PC-3 (cell line): ENCODE data around the gene MLLT11. TPM values are rescaled to one million over a fixed set of nuclear protein-coding genes. Genes with fewer than 3 reads are reported as not detected.

Experiments used
- ATAC-seq: fragments of 200-7000 bp; cut with Tn5 transposase; 2 replicates; pipeline ENCODE4 v1.9.1; 2020; ENCODE audit warnings: mild to moderate bottlenecking, moderate library complexity
- BruUV-seq: library from RNA; stranded (reverse); fragments of 400-500 nt; replicated peaks from 2 replicates; lab custom pipeline; 2021; lab: Mats Ljungman, UMichigan
- CTCF ChIA-PET: fragments of 300-600 bp; sonication (Branson Sonifier 250); formaldehyde crosslinking; loops from one replicate; lab custom pipeline; 2022; ENCODE audit warnings: antibody characterized with exemption; lab: Charles Lee
- POLR2A ChIA-PET: fragments of 300-600 bp; sonication (Branson Sonifier 250); formaldehyde crosslinking; loops from one replicate; lab custom pipeline; 2022; ENCODE audit warnings: antibody characterized with exemption; ENCODE audit not compliant: unreplicated experiment; lab: Charles Lee
- DNase-seq: peaks from one replicate; pipeline ENCODE4 v3.0.0-alpha.2; 2015
- H2AFZ ChIP-seq: fragments of 300-600 bp; sonication (generic); 2 replicates; pipeline ENCODE4 v1.6.0; 2016; ENCODE audit warnings: antibody characterized with exemption, low read length
- H3F3A ChIP-seq: fragments of 300-600 bp; sonication (generic); one replicate; pipeline ENCODE4 v1.6.0; 2017; ENCODE audit warnings: antibody characterized with exemption, low read length, control low read depth, mild to moderate bottlenecking; ENCODE audit not compliant: unreplicated experiment
- H3K27ac ChIP-seq: fragments of 300-600 bp; sonication (generic); 2 replicates; pipeline ENCODE4 v1.5.1; 2016; ENCODE audit warnings: mild to moderate bottlenecking, low read length
- H3K27me3 ChIP-seq: fragments of 300-600 bp; sonication (generic); 2 replicates; pipeline ENCODE4 v1.6.1; 2016; ENCODE audit warnings: low read length, mixed read lengths
- H3K36me3 ChIP-seq: fragments of 300-600 bp; sonication (generic); 2 replicates; pipeline ENCODE4 v1.6.1; 2016; ENCODE audit warnings: low read depth, mixed run types, low read length, mixed read lengths
- H3K4me1 ChIP-seq: fragments of 300-600 bp; sonication (generic); 2 replicates; pipeline ENCODE4 v1.5.1; 2016; ENCODE audit warnings: low read length; ENCODE audit not compliant: insufficient read depth
- H3K4me2 ChIP-seq: fragments of 300-600 bp; sonication (generic); 2 replicates; pipeline ENCODE4 v1.6.0; 2016; ENCODE audit warnings: low read length
- H3K4me3 ChIP-seq: fragments of 300-600 bp; sonication (generic); 2 replicates; pipeline ENCODE4 v1.5.1; 2016; ENCODE audit warnings: mild to moderate bottlenecking, low read length, mixed read lengths
- H3K79me2 ChIP-seq: fragments of 300-600 bp; sonication (generic); 2 replicates; pipeline ENCODE4 v1.6.1; 2017; ENCODE audit warnings: low read length, mixed read lengths
- H3K9ac ChIP-seq: fragments of 300-600 bp; sonication (generic); 2 replicates; pipeline ENCODE4 v1.6.0; 2016; ENCODE audit warnings: mild to moderate bottlenecking, low read length
- H3K9me2 ChIP-seq: fragments of 300-600 bp; sonication (generic); replicated peaks from 2 replicates; pipeline ENCODE4 v1.6.1; 2016; ENCODE audit warnings: mixed run types, low read length, mixed read lengths
- H3K9me3 ChIP-seq: fragments of 300-600 bp; sonication (generic); 2 replicates; pipeline ENCODE4 v1.6.1; 2016; ENCODE audit warnings: low read length, mixed read lengths
- H4K20me1 ChIP-seq: fragments of 300-600 bp; sonication (generic); 2 replicates; pipeline ENCODE4 v1.6.1; 2016; ENCODE audit warnings: low read length, mixed read lengths
- CTCF ChIP-seq: fragments of 300-600 bp; sonication (generic); conservative IDR thresholded peaks from 2 replicates; pipeline ENCODE4 v1.5.1; 2017; ENCODE audit warnings: antibody characterized with exemption, low read depth, mild to moderate bottlenecking, low read length
- EZH2 ChIP-seq: fragments of 300-600 bp; sonication (generic); IDR thresholded peaks from one replicate; pipeline ENCODE4 v1.6.1; 2017; ENCODE audit warnings: antibody characterized with exemption, mild to moderate bottlenecking, low read length; ENCODE audit not compliant: unreplicated experiment
- EZH2phosphoT487 ChIP-seq: fragments of 300-600 bp; sonication (generic); IDR thresholded peaks from 2 replicates; pipeline ENCODE4 v1.6.1; 2018; ENCODE audit warnings: mild to moderate bottlenecking, antibody characterized with exemption, low read length, borderline replicate concordance
- intact Hi-C: fragments of 100-400 bp; cut with micrococcal nuclease; formaldehyde crosslinking; loops from 2 replicates; pipeline ENCODE4 v1.9.0; 2023
- total RNA-seq: library from RNA; depleted of rRNA; stranded (reverse); fragments of >200 nt; gene quantifications from 2 replicates; pipeline ENCODE4 v1.2.3, GENCODE V29; 2014

MLLT11 gene
- total RNA-seq, 1 experiment from 2014 or later: 14.1 TPM

GRCh38 chr1:151024540-151025146, 35.6 kb upstream of the MLLT11 start:
- no peaks in the 10 kb centered on the region for H3K9me3 ChIP-seq
- ATAC-seq (peak; percentile 91), DNase-seq (peak; percentile 75)
- H3K9me2 ChIP-seq: no peaks in the 10 kb centered on the region
- no peak overlapping the region for H3K9ac ChIP-seq
- no peak overlapping the region for H3K4me2 ChIP-seq
- intact Hi-C loops: loop anchor here (10.0 kb wide), 1 partner anchor 130 kb away; the partner anchor contains the start of gene TNFAIP8L2
- no peaks in the 10 kb centered on the region for H3K4me1 ChIP-seq
- H3K27ac ChIP-seq: no peak overlapping the region
- H3K36me3 ChIP-seq: peaks cover 14% of the 10 kb centered on the region
- ChIA-PET POLR2A (interaction anchor here (0.6 to 0.9 kb wide), 2 partner anchors 24 to 34 kb away, joined by 3 read pairs; no protein-coding TSS in a partner anchor), CTCF (interaction anchor here (0.6 to 2.2 kb wide), 4 partner anchors 24 to 251 kb away, joined by 3 to 8 read pairs (median 4); no protein-coding TSS in a partner anchor)
- no peak overlapping the region for H3K4me3 ChIP-seq
- no peak overlapping the region for H2AFZ ChIP-seq
- no peaks in the 10 kb centered on the region for H4K20me1 ChIP-seq
- TF ChIP-seq CTCF: peak; percentile 95
- TF ChIP-seq EZH2: no peak
- no peak for TF ChIP-seq EZH2phosphoT487
- no peaks in the 10 kb centered on the region for H3F3A ChIP-seq
- H3K79me2 ChIP-seq: no peaks in the 10 kb centered on the region
- H3K27me3 ChIP-seq: no peaks in the 10 kb centered on the region
- BruUV-seq: no TSS peak

GRCh38 chr1:151026460-151026859, 33.7 kb upstream of the MLLT11 start:
- ChIA-PET POLR2A (no interaction called here), CTCF (interaction anchor here (0.6 kb wide), 1 partner anchor 73 kb away, joined by 3 read pairs; no protein-coding TSS in a partner anchor)
- DNase-seq: no peak
- no peaks in the 10 kb centered on the region for H3K79me2 ChIP-seq
- no peak overlapping the region for H3K9ac ChIP-seq
- TF ChIP-seq CTCF: no peak
- TF ChIP-seq EZH2: no peak
- no peak for TF ChIP-seq EZH2phosphoT487
- no peak overlapping the region for H3K27ac ChIP-seq
- intact Hi-C loops: loop anchor here (10.0 kb wide), 1 partner anchor 128 kb away; the partner anchor contains the start of gene TNFAIP8L2
- H4K20me1 ChIP-seq: no peaks in the 10 kb centered on the region
- no peak overlapping the region for H2AFZ ChIP-seq
- H3K27me3 ChIP-seq: no peaks in the 10 kb centered on the region
- H3K9me3 ChIP-seq: no peaks in the 10 kb centered on the region
- H3K36me3 ChIP-seq: peaks cover 14% of the 10 kb centered on the region
- H3K9me2 ChIP-seq: no peaks in the 10 kb centered on the region
- H3K4me1 ChIP-seq: no peaks in the 10 kb centered on the region
- H3K4me3 ChIP-seq: no peak overlapping the region
- H3K4me2 ChIP-seq: no peak overlapping the region
- BruUV-seq: no TSS peak
- no peaks in the 10 kb centered on the region for H3F3A ChIP-seq
- ATAC-seq: no peak

- H3K9me3 ChIP-seq: no peaks in the 10 kb centered on the region
- ATAC-seq (no peak), DNase-seq (no peak)
- no peak overlapping the region for H3K4me3 ChIP-seq
- H3K4me2 ChIP-seq: no peak overlapping the region
- peaks cover 6% of the 10 kb centered on the region for H3K36me3 ChIP-seq
- no peaks in the 10 kb centered on the region for H3F3A ChIP-seq
- H4K20me1 ChIP-seq: no peaks in the 10 kb centered on the region
- no peak overlapping the region for H3K9ac ChIP-seq
- H2AFZ ChIP-seq: no peak overlapping the region
- TF ChIP-seq CTCF: no peak
- TF ChIP-seq EZH2phosphoT487: no peak
- TF ChIP-seq EZH2: no peak
- ChIA-PET POLR2A (no interaction called here), CTCF (no interaction called here)
- BruUV-seq: no TSS peak
- no peak overlapping the region for H3K27ac ChIP-seq
- H3K79me2 ChIP-seq: no peaks in the 10 kb centered on the region
- intact Hi-C loops: no loop called here
- H3K9me2 ChIP-seq: no peaks in the 10 kb centered on the region
- H3K4me1 ChIP-seq: peaks cover 5% of the 10 kb centered on the region
- H3K27me3 ChIP-seq: no peaks in the 10 kb centered on the region
Observed at GRCh38 chr1:151032164-151032563, 28.0 kb upstream of the MLLT11 start.
